IPS DF 6.9 (cell line): ENCODE data around the gene SFTPD.
"Not testable (repeated sequence)": the region's sequence is repeated elsewhere in the genome, so short reads cannot be mapped to it uniquely, and the experiment has no call there.

Source experiments
- DNase-seq: peaks from one replicate; pipeline ENCODE4 v3.0.0-alpha.2; 2013; ENCODE audit warnings: low read depth, low spot score
- H3K27ac ChIP-seq: one replicate; pipeline ENCODE4 v1.5.1; 2013; ENCODE audit warnings: low read length, control low read depth
- H3K27me3 ChIP-seq: 2 replicates; pipeline ENCODE4 v1.6.1; 2013; ENCODE audit warnings: mild to moderate bottlenecking, low read length; ENCODE audit not compliant: control insufficient read depth, insufficient read depth
- H3K36me3 ChIP-seq: 2 replicates; pipeline ENCODE4 v1.6.1; 2013; ENCODE audit warnings: low read length; ENCODE audit not compliant: control insufficient read depth, insufficient read depth
- H3K4me1 ChIP-seq: 2 replicates; pipeline ENCODE4 v1.6.1; 2013; ENCODE audit warnings: low read length; ENCODE audit not compliant: control insufficient read depth, insufficient read depth
- H3K4me3 ChIP-seq: 2 replicates; pipeline ENCODE4 v1.5.1; 2013; ENCODE audit warnings: mild to moderate bottlenecking, low read length
- H3K9me3 ChIP-seq: 2 replicates; pipeline ENCODE4 v1.6.1; 2013; ENCODE audit warnings: low read length, inconsistent platforms; ENCODE audit not compliant: control insufficient read depth, insufficient read depth
- WGBS: extraction: QIAGEN DNeasy Blood & Tissue Kit; methylation state at CpG from one replicate; pipeline ENCODE4 v1.1.7; 2013; ENCODE audit warnings: mixed read lengths, missing lambda C conversion rate; ENCODE audit not compliant: insufficient read length, insufficient coverage; 5-methylcytosine and 5-hydroxymethylcytosine counted together

Gene SFTPD

DNA sequence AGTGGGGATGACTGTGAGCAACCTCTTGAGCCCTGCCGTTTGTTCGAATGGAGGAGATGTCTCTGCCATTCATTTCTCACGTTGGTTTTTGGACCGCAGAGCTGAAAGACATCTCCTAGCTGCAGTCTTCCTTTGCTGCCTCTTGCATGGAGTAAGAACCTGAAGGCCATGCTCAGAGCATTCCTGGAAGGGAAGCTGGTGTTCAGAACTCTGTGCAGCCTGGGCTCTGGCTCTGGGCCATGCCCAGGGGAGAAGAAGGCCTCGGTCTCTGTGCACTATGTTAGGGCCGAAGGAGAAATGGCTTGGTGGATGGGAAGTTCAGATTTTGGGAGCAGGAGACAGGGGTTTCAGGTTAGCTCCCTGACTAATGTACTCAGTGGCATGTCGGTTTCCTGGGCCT is 22.9 kb downstream of the SFTPD start:
- no peaks in the 10 kb centered on the region for H3K36me3 ChIP-seq

DNA sequence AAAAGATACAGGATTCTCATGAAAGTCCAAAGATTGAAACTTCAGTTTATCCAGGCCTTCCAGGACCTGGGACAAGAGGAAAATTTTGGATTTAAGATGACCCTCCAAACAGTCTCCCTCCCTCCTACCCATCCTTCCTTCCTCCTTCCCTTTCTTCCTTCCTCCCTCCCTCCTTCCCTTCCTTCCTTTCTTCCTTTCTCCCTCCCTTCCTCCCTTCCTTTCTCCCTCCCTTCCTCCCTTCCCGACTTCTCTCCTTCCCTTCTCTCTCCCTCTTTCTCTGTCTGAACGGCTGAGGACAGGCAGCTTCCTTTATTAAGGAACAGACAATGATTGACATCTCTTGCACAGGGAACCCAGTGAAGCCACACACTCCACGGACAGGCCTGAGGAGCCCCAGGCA is 23.3 kb downstream of the SFTPD start:
- Histone ChIP-seq H3K27ac (no peak overlapping the region), H3K36me3 (no peaks in the 10 kb centered on the region), H3K27me3 (peaks cover 1% of the 10 kb centered on the region; the same call in 1 of the 2 replicates), H3K4me1 (peaks cover 1% of the 10 kb centered on the region; the same call in 1 of the 2 replicates), H3K9me3 (no peaks in the 10 kb centered on the region), H3K4me3 (no peak overlapping the region)
- WGBS: no CpG with 5 or more reads among the region's 3 CpGs
- DNase-seq: no peak

More for the DNA sequence above, 22.9 kb downstream of the SFTPD start:
- no peak overlapping the region for H3K27ac ChIP-seq
- peaks cover 1% of the 10 kb centered on the region; the same call in 1 of the 2 replicates for H3K4me1 ChIP-seq
- DNase-seq: no peak
- H3K9me3 ChIP-seq: no peaks in the 10 kb centered on the region
- H3K4me3 ChIP-seq: no peak overlapping the region
- no CpG with 5 or more reads among the region's 7 CpGs for WGBS
- H3K27me3 ChIP-seq: peaks cover 1% of the 10 kb centered on the region; the same call in 1 of the 2 replicates

DNA sequence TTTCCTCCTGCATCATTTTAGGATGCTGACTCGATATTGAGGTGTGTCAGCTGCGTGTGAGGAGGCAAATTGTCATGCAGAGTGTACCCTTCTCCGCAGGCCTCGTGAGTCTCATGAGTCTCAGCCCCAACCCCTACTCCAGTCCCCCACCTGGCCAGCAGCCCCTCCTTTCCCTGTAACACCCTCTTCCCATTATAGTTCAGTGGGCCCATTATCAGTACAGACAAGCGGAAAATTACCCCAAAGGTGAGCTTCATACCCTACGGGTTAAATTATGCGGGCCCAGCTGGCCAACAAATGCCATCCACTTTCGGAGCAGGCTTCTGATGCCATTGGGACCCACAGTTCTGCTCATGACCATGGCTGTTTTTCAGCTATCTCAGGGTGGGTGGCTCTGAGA is 25.2 kb downstream of the SFTPD start:
- H3K9me3 ChIP-seq: no peaks in the 10 kb centered on the region
- no peak overlapping the region for H3K27ac ChIP-seq
- no peak overlapping the region for H3K4me3 ChIP-seq
- WGBS: no CpG with 5 or more reads among the region's 8 CpGs
- no peaks in the 10 kb centered on the region for H3K36me3 ChIP-seq
- H3K4me1 ChIP-seq: no peaks in the 10 kb centered on the region
- DNase-seq: no peak
- no peaks in the 10 kb centered on the region for H3K27me3 ChIP-seq

DNA sequence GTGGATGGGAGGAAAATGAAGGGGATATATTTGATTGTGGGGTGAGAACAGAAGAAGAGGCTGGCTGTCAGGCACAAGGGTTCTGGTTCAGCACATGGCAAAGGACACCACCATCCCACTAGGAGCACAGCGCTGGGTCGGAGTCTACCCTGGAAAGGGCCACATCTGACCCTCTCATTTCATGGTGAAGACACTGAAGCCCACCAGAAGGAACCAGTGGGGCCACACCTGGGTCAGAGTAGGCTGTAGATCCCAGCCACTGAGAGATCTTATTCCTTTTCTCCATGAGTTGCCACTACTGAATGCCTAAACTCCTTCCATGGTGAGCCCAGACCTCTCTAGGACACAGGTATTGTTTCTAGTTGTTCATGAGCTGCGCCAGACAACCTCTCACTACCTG is 25.8 kb downstream of the SFTPD start:
- no CpG with 5 or more reads among the region's 3 CpGs for WGBS
- no peak for DNase-seq
- no peaks in the 10 kb centered on the region for H3K27me3 ChIP-seq

DNA sequence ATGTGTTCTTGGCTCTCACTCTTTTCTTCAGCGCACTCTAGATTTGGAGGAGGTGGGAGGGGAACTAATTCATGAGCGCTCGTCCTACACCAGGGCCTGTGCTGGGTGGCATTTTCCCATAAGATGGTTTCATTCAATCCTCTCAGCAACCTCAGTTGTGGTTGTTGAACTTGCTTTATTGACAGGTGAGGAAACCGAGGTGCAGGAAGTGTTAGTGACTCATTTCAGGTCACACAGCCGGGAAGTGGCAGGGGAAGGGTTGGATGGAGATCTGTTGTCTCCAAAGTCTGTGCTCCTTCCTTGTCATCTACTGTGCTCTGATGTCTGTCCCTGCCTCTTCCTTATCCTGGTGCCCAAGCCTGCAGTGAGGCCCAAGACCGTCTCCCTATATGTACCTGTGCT is 26.9 kb downstream of the SFTPD start:
- not testable (repeated sequence) for H3K27ac ChIP-seq, H3K4me3 ChIP-seq, H3K27me3 ChIP-seq, H3K9me3 ChIP-seq, H3K36me3 ChIP-seq, DNase-seq, H3K4me1 ChIP-seq
- no CpG with 5 or more reads among the region's 6 CpGs for WGBS

More for the DNA sequence above, 25.8 kb downstream of the SFTPD start:
- no peak overlapping the region for H3K27ac ChIP-seq
- no peaks in the 10 kb centered on the region for H3K9me3 ChIP-seq
- H3K4me1 ChIP-seq: no peaks in the 10 kb centered on the region
- H3K36me3 ChIP-seq: no peaks in the 10 kb centered on the region
- H3K4me3 ChIP-seq: no peak overlapping the region

DNA sequence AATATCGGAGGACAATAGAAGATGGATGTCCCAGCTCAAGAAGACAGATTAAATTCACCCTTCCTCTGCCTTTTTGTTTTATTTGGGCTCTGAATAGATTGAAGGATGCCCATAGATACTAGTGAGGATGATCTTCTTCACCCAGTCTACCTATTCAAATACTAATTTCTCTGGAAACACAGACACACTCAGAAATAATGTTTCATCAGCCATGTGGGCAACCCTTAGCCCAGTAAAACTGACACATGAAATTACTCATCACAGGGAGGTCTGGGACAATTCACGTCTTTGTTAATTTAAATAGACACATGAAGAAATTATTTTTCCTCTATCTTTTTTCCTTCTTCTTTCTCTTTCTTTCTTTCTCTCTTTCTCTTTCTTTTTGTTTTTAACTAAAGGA is 33.1 kb downstream of the SFTPD start:
- WGBS: no CpG with 5 or more reads among the region's 2 CpGs
- H3K36me3 ChIP-seq, H3K27me3 ChIP-seq, H3K4me3 ChIP-seq, H3K4me1 ChIP-seq, H3K9me3 ChIP-seq, H3K27ac ChIP-seq, DNase-seq: not testable (repeated sequence)

DNA sequence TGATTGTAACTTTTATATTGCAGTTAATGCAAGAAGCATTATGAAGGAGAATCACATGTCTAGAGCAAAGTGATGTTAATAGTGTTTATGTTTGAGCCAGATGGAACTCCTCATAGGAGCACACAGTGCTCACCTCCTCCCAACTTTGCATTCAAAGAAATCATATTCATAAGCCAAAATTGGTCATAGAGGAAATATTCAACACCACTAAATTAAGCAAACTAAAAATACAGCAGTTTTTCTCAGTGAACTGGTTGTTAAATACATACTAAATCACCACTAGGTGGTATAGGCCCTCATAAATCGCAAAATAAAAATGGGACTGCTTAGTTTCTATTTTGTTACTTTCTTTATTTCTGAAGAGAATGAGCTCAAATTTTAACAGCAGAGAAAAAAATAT is 34.4 kb downstream of the SFTPD start:
- H3K4me3 ChIP-seq, H3K4me1 ChIP-seq, DNase-seq, H3K27me3 ChIP-seq, H3K9me3 ChIP-seq, H3K27ac ChIP-seq, H3K36me3 ChIP-seq: not testable (repeated sequence)
- no CpG with 5 or more reads among the region's 1 CpG for WGBS

DNA sequence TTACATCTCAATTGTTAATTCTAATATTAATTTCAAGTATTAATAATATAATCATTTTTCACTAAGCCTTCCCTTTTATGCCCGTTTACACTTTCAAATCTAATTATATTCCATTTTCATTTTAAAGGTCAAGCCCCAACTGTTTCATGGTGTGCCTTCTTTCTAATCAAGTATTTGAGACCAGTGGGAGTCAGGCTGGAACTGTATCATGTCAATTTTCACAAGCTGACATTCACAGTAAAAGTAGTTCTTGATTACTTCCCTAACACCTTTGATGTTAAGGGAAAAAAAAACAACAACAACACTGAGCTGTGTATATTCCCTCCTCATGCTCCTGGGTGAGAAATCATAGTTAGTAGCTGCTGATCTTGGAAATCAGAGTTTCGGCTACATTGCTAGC is 38.1 kb downstream of the SFTPD start:
- H3K4me1 ChIP-seq: no peaks in the 10 kb centered on the region
- no peak overlapping the region for H3K4me3 ChIP-seq
- DNase-seq: no peak
- WGBS: no CpG with 5 or more reads among the region's 2 CpGs
- H3K9me3 ChIP-seq: no peaks in the 10 kb centered on the region
- no peak overlapping the region for H3K27ac ChIP-seq
- no peaks in the 10 kb centered on the region for H3K27me3 ChIP-seq
- H3K36me3 ChIP-seq: no peaks in the 10 kb centered on the region

DNA sequence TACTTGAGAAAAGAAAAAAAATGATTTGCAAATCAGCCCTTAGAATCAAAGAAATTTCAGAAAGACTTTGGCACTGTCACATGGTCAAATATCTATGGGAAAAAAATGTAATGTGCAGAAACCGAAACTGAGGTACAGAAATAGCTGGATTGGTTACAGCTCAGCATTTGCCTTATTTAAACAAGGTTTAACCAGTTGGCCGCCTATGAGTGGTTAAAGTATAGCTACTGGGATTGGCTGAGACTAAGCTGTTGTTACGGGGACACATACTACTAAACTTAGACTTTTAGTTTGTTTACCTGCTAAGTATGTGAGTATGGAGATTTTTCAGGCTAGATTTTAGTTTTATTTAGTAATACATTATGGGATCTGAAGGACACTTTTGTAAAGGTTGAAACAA is 38.6 kb downstream of the SFTPD start:
- H3K4me1 ChIP-seq: no peaks in the 10 kb centered on the region
- no peaks in the 10 kb centered on the region for H3K9me3 ChIP-seq
- no peak for DNase-seq
- H3K36me3 ChIP-seq: no peaks in the 10 kb centered on the region
- no peak overlapping the region for H3K4me3 ChIP-seq
- H3K27me3 ChIP-seq: no peaks in the 10 kb centered on the region; the same call in 1 of the 2 replicates
- no peak overlapping the region for H3K27ac ChIP-seq
- no CpG with 5 or more reads among the region's 3 CpGs for WGBS

DNA sequence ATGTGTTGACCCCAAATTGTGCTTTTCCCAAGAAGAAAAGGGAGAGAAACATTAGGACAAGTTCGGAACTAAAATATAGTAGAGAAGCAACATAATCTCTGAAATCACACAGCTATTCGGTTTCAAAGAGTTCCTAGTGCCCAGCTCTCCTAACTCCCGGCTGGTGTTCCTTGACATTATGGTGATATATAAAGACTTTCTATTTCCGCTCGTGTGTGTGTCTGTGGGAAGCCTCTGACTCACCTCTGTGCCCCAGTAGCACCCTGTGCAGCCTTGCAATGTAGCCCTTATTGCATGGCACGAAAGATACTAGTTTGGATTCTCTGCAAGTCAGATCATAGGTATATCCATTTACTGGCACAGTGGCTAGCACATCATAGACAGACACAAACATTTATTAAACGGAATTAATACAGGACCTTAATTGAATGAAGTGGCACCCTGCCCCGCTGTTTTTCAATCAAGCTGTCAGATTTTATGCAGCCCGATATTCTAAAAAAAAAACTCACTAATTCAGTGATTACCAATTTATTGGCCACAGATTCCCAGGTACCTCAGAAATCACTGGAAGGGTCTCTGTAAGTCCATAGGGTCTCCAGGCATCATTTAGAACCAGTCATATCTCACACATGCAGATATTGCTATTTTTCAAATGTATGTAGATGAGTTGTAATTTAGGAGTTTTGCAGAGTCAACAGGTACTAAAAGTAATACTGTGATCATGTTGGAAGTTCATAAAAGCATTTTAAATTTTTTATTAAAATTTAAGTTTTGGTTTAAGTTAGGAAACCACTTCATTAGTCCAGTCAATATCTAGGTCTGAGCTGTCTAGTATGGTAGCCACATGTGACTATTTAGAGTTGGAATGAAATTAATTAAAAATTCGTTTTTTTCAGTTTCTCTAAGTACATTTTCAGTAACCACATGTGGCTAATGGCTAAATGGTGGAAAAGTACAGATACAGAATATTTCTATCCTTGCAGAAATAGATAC is 43.3 kb downstream of the SFTPD start:
- Histone ChIP-seq H3K27me3 (peaks cover 4% of the 10 kb centered on the region; the same call in 1 of the 2 replicates), H3K36me3 (no peaks in the 10 kb centered on the region), H3K4me3 (peak overlapping the region; percentile 75; the same call in 1 of the 2 replicates), H3K27ac (no peak overlapping the region), H3K9me3 (no peaks in the 10 kb centered on the region), H3K4me1 (no peaks in the 10 kb centered on the region)
- WGBS: no CpG with 5 or more reads among the region's 10 CpGs
- DNase-seq: no peak
